SU-DHL-6 (cell line): ENCODE data around the gene AQP4.

Experiments
- H2AFZ ChIP-seq: fragments of 200-600 bp; sonication (generic); 2 replicates; pipeline ENCODE4 v1.6.1; 2014; ENCODE audit warnings: low read depth, mild to moderate bottlenecking, moderate library complexity, mixed read lengths, antibody characterized with exemption, low read length; ENCODE audit not compliant: severe bottlenecking
- H3F3A ChIP-seq: fragments of 200-600 bp; shearing (Covaris generic); 2 replicates; pipeline ENCODE4 v1.6.0; 2016; ENCODE audit warnings: antibody characterized with exemption, mild to moderate bottlenecking; ENCODE audit not compliant: insufficient read depth
- H3K27ac ChIP-seq: fragments of 200-600 bp; sonication (generic); 2 replicates; pipeline ENCODE4 v1.5.1; 2016; ENCODE audit warnings: low read depth, mild to moderate bottlenecking, low read length, moderate library complexity, mixed read lengths
- H3K27me3 ChIP-seq: fragments of 200-600 bp; sonication (generic), shearing (Covaris generic); 2 replicates; pipeline ENCODE4 v1.6.0; 2014; ENCODE audit warnings: mild to moderate bottlenecking, low read length
- H3K36me3 ChIP-seq: fragments of 200-600 bp; sonication (generic); 2 replicates; pipeline ENCODE4 v1.6.1; 2014; ENCODE audit warnings: mild to moderate bottlenecking, low read length, mixed read lengths
- H3K4me2 ChIP-seq: fragments of 300-600, 200-600 bp; shearing (Covaris generic), sonication (generic); 2 replicates; pipeline ENCODE4 v1.6.0; 2014; ENCODE audit warnings: low read length, low read depth, mild to moderate bottlenecking; ENCODE audit not compliant: poor library complexity, severe bottlenecking
- H3K4me3 ChIP-seq: fragments of 200-600 bp; sonication (generic); 2 replicates; pipeline ENCODE4 v1.5.1; 2014; ENCODE audit warnings: antibody characterized with exemption, low read length, mild to moderate bottlenecking, mixed read lengths; ENCODE audit not compliant: insufficient read depth, poor library complexity, severe bottlenecking
- H3K79me2 ChIP-seq: fragments of 200-600 bp; sonication (generic); 2 replicates; pipeline ENCODE4 v1.6.1; 2014; ENCODE audit warnings: mild to moderate bottlenecking, low read length, moderate library complexity; ENCODE audit not compliant: insufficient read depth
- H3K9ac ChIP-seq: fragments of 200-600 bp; sonication (generic); 2 replicates; pipeline ENCODE4 v1.7.0; 2014; ENCODE audit warnings: mild to moderate bottlenecking, low read length
- H3K9me2 ChIP-seq: fragments of 200-600 bp; sonication (generic); replicated peaks from 2 replicates; pipeline ENCODE4 v1.6.1; 2014; ENCODE audit warnings: low read length; ENCODE audit not compliant: insufficient read depth
- H3K9me3 ChIP-seq: fragments of 200-600 bp; sonication (generic); 2 replicates; pipeline ENCODE4 v1.6.1; 2014; ENCODE audit warnings: low read length, mixed read lengths; ENCODE audit not compliant: insufficient read depth
- H4K20me1 ChIP-seq: fragments of 200-600 bp; sonication (generic); 2 replicates; pipeline ENCODE4 v1.6.1; 2014; ENCODE audit warnings: low read depth, mild to moderate bottlenecking, antibody characterized with exemption, low read length, moderate library complexity, mixed read lengths
- EZH2phosphoT487 ChIP-seq: fragments of 200-600 bp; sonication (generic), shearing (Covaris generic); conservative IDR thresholded peaks from 2 replicates; pipeline ENCODE4 v1.6.1; 2018; ENCODE audit warnings: mild to moderate bottlenecking, antibody characterized with exemption, low read length, moderate library complexity, mixed read lengths
- TF ChIP-seq, protein P1 (sequence below): fragments of 200-600 bp; sonication (generic); IDR thresholded peaks from one replicate; pipeline ENCODE4 v1.5.1; 2017; ENCODE audit warnings: antibody characterized with exemption, mild to moderate bottlenecking, low read length, moderate library complexity; ENCODE audit not compliant: insufficient read depth, poor library complexity, severe bottlenecking

AQP4 gene

DNA sequence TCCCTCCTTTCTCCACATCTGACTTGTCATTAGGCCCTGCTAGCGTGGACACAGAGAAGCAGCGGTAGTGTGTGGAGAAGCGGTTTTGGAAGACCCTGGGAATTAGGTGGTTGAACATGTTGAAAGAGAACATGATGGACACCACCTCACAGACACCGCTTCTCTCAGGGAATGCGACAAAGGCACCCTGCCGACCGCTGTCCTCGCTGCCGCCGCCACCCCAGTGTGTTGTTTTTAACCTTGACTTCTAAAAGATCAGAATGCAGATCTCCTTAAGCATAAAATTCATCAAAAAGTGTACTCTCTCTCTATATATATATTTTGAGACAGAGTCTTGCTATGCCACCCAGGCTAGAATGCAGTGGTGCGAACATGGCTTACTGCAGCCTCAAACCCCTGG, 33.2 kb downstream of the AQP4 start:
- Histone ChIP-seq H2AFZ (no peak overlapping the region), H3K4me2 (no peak overlapping the region), H3K9me3 (no peaks in the 10 kb centered on the region), H3K79me2 (no peaks in the 10 kb centered on the region), H3K9ac (no peak overlapping the region), H3F3A (no peaks in the 10 kb centered on the region), H3K27ac (no peak overlapping the region), H3K27me3 (no peaks in the 10 kb centered on the region), H3K4me3 (no peak overlapping the region), H4K20me1 (no peaks in the 10 kb centered on the region), H3K36me3 (no peaks in the 10 kb centered on the region), H3K9me2 (no peaks in the 10 kb centered on the region)
- TF ChIP-seq EZH2phosphoT487, result no peak
- TF ChIP-seq, protein P1, sequence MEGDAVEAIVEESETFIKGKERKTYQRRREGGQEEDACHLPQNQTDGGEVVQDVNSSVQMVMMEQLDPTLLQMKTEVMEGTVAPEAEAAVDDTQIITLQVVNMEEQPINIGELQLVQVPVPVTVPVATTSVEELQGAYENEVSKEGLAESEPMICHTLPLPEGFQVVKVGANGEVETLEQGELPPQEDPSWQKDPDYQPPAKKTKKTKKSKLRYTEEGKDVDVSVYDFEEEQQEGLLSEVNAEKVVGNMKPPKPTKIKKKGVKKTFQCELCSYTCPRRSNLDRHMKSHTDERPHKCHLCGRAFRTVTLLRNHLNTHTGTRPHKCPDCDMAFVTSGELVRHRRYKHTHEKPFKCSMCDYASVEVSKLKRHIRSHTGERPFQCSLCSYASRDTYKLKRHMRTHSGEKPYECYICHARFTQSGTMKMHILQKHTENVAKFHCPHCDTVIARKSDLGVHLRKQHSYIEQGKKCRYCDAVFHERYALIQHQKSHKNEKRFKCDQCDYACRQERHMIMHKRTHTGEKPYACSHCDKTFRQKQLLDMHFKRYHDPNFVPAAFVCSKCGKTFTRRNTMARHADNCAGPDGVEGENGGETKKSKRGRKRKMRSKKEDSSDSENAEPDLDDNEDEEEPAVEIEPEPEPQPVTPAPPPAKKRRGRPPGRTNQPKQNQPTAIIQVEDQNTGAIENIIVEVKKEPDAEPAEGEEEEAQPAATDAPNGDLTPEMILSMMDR, result no peak

DNA sequence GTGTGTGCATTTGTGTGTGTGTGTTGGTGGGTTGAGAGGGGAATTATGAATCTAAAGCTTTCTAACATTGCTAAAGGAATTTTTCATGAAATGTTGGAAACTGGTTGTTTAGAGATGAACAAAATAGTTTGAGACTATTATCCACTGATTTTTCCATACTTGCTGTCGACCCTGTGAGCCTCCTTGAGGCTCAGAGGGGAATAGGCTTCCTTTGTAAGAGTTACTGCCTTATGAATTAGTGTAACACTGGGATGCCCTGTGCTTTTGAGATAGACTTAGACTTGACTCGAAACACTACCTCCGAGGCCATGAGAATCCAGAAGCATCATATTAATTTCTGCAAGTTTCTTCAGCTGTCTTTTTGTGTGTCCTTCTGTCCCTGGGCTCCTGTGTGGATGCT, 37.9 kb downstream of the AQP4 start:
- Histone ChIP-seq H3K27me3 (no peaks in the 10 kb centered on the region), H3K79me2 (no peaks in the 10 kb centered on the region), H3K4me3 (no peak overlapping the region), H3K9ac (no peak overlapping the region), H3F3A (no peaks in the 10 kb centered on the region), H3K27ac (no peak overlapping the region), H3K36me3 (no peaks in the 10 kb centered on the region), H2AFZ (no peak overlapping the region), H3K4me2 (no peak overlapping the region), H3K9me2 (no peaks in the 10 kb centered on the region), H4K20me1 (no peaks in the 10 kb centered on the region), H3K9me3 (no peaks in the 10 kb centered on the region)
- no peak for TF ChIP-seq EZH2phosphoT487
- TF ChIP-seq, protein P1, result no peak

DNA sequence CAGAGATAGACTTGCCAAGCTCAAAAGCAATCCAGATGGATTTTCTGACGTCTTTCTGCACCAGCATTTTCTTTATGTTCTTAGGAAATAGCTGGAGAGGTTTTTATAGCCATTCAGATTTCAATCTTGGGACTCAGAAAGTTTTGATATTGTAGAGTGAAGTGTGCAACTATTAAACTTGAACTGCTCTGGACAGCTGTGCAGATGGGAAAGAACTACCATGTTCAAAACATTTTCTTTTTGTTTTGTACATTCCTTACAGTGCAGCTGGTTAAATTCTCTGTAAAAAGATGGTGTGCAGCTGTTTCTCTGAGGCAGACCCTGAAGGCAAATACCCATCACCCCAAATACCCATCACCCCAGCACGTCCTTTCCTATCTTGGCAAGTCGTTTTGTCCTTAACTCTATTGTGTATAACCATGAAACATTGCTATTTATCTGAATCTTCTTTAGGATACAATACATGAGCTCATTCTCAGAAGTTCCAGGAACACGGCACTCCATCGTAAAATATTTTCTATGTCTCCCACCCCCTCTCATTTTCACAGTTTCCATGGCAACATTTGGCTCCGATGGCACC, 38.8 kb downstream of the AQP4 start:
- Histone ChIP-seq H3K4me2 (no peak overlapping the region), H3F3A (no peaks in the 10 kb centered on the region), H3K27ac (no peak overlapping the region), H3K9me3 (no peaks in the 10 kb centered on the region), H4K20me1 (no peaks in the 10 kb centered on the region), H3K36me3 (no peaks in the 10 kb centered on the region), H2AFZ (no peak overlapping the region), H3K27me3 (no peaks in the 10 kb centered on the region), H3K79me2 (no peaks in the 10 kb centered on the region), H3K9me2 (no peaks in the 10 kb centered on the region), H3K4me3 (no peak overlapping the region), H3K9ac (no peak overlapping the region)
- no peak for TF ChIP-seq EZH2phosphoT487
- TF ChIP-seq, protein P1, result no peak
